ENCODE data around the gene UNC5B.

DNA sequence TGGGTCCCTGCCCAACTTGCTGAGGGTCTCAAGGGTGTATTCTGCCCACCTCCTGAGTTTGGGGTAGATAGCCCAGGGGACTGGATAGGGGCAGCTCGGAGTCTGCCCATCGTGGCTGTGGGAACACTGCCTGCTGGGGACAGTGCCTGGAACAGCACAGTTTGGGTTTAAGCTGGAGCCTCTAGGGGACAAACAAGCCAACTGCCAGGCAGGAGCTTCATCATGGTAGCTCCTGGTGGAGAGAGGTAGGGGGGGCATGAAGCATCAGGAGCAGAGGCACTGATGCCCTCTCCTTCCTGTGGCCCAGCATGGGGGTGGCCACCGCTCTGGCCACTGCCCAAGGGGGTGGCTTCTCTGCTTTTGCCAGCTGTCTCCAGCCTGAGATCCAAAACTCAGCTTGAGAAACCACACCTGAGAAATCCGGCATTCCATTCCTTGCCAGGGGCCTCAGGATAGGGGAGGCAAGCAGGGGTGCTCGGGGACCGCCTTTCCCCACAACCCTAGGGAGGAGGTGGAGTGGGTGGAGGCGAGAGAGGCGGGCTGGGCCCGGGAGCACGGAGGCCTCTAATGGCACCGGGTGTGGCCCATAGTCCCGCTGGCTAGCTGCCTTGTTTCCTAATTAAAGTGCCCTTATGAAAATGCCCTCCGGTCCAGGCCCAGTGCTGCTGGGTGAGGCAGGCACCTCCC lies 47.6 kb downstream of the UNC5B start:
- peak in 1 of 3 experiments; percentile 22; a peak in 2 of 6 replicates for TF ChIP-seq CTCF (IDR thresholded peaks at IDR 0.05 in 2 of 3, conservative IDR thresholded peaks at IDR 0.05 in 1 of 3; ENCODE audit: borderline replicate concordance in 1 of 3, insufficient read depth in 1 of 3, low read depth in 2 of 3, low read length in 2 of 3)
- no peak for TF ChIP-seq POLR2AphosphoS5 (IDR thresholded peaks at IDR 0.05; ENCODE audit: low read depth, low read length)
- TF ChIP-seq EZH2phosphoT487 (IDR thresholded peaks at IDR 0.05; ENCODE audit: borderline replicate concordance), result no peak
- no peak for TF ChIP-seq CEBPB (IDR thresholded peaks at IDR 0.05; ENCODE audit: low read depth)
- TF ChIP-seq EZH2 (IDR thresholded peaks at IDR 0.05), result no peak
- TF ChIP-seq MAX (IDR thresholded peaks at IDR 0.05), result no peak
- no peak for TF ChIP-seq POLR2A (IDR thresholded peaks at IDR 0.05; ENCODE audit: borderline replicate concordance, extremely low read depth, insufficient read depth, insufficient read length)
- TF ChIP-seq REST (IDR thresholded peaks at IDR 0.05; ENCODE audit: low read depth), result no peak
- TF ChIP-seq ZFX (IDR thresholded peaks at IDR 0.05), result no peak
- no peak for TF ChIP-seq JUND (IDR thresholded peaks at IDR 0.05)
- no peak for TF ChIP-seq EGR1 (IDR thresholded peaks at IDR 0.05; ENCODE audit: low read depth)
- no peak for TF ChIP-seq RAD21 (IDR thresholded peaks at IDR 0.05; ENCODE audit: low read depth)

Measured in HCT116 (cell line).